Endodermal cell (in vitro differentiated cells): Measurements from ENCODE around the gene FBLN5. TPM values are rescaled to one million over a fixed set of nuclear protein-coding genes. Genes with fewer than 3 reads are reported as not detected.

Experiments used
- DNase-seq: peaks from one replicate; pipeline ENCODE4 v3.0.0-alpha.2; 2017
- H3K27ac ChIP-seq: 2 replicates; pipeline ENCODE4 v1.5.1; 2013; ENCODE audit warnings: mild to moderate bottlenecking, low read depth, low read length, moderate library complexity
- H3K27me3 ChIP-seq: 2 replicates; pipeline ENCODE4 v1.6.1; 2013; ENCODE audit warnings: mild to moderate bottlenecking, low read length, moderate library complexity; ENCODE audit not compliant: insufficient read depth, control insufficient read depth, poor library complexity, severe bottlenecking
- H3K36me3 ChIP-seq: 2 replicates; pipeline ENCODE4 v1.7.0; 2013; ENCODE audit warnings: mild to moderate bottlenecking, low read length, moderate library complexity; ENCODE audit not compliant: control insufficient read depth, insufficient read depth
- H3K4me1 ChIP-seq: one replicate; pipeline ENCODE4 v1.7.0; 2013; ENCODE audit warnings: low read length; ENCODE audit not compliant: control insufficient read depth, insufficient read depth
- H3K4me3 ChIP-seq: 2 replicates; pipeline ENCODE4 v1.5.1; 2013; ENCODE audit warnings: mild to moderate bottlenecking, low read length, moderate library complexity
- H3K9ac ChIP-seq: 2 replicates; pipeline ENCODE4 v1.6.1; 2013; ENCODE audit warnings: mild to moderate bottlenecking, low read length, moderate library complexity; ENCODE audit not compliant: poor library complexity, severe bottlenecking; ENCODE audit errors: extremely low read depth
- H3K9me3 ChIP-seq: 2 replicates; pipeline ENCODE4 v1.6.1; 2013; ENCODE audit warnings: mild to moderate bottlenecking, low read length, moderate library complexity; ENCODE audit not compliant: control insufficient read depth
- H3K27ac Mint-ChIP-seq: 2 replicates; pipeline ENCODE4 v1.8.0; 2020; ENCODE audit warnings: mixed read lengths
- H3K27me3 Mint-ChIP-seq: 2 replicates; pipeline ENCODE4 v1.8.0; 2021; ENCODE audit warnings: mild to moderate bottlenecking, mixed read lengths; ENCODE audit not compliant: insufficient read depth
- H3K36me3 Mint-ChIP-seq: 2 replicates; pipeline ENCODE4 v1.8.0; 2020; ENCODE audit warnings: low read depth, mixed read lengths
- H3K4me1 Mint-ChIP-seq: 2 replicates; pipeline ENCODE4 v1.8.0; 2020; ENCODE audit warnings: mixed read lengths
- H3K4me3 Mint-ChIP-seq: 2 replicates; pipeline ENCODE4 v1.8.0; 2020; ENCODE audit warnings: mild to moderate bottlenecking, moderate library complexity, mixed read lengths
- H3K9me3 Mint-ChIP-seq: 2 replicates; pipeline ENCODE4 v1.8.0; 2020; ENCODE audit warnings: mild to moderate bottlenecking, mixed read lengths
- whole genome bisulfite sequencing, 2 experiments: methylation state at CpG; one replicate each; pipeline versions ENCODE4 v1.1.5 to v1.1.7; 2013; ENCODE audit warnings: missing lambda C conversion rate in 2 of 2, mixed read lengths in 1 of 2; ENCODE audit not compliant: insufficient coverage in 1 of 2, insufficient read length in 1 of 2; 5-methylcytosine and 5-hydroxymethylcytosine counted together
- total RNA-seq, 2 donors: library from RNA; stranded (reverse); fragmentation: NEBNext Ultra II Directional in 1 of 2; extraction: Animal tissue kit (Norgen Biotek cat#: 25700) in 1 of 2; gene quantifications; 2 replicates in 1 of 2; 3 replicates in 1 of 2; pipeline ENCODE4 v1.2.1, GENCODE V29; 2021
- TF ChIP-seq, protein P1 (sequence below): fragments of 200-600 bp; sonication (generic); conservative IDR thresholded peaks from 2 replicates; pipeline ENCODE4 v1.5.0; 2021; ENCODE audit warnings: antibody characterized with exemption, mild to moderate bottlenecking

The FBLN5 gene
- total RNA-seq, 2 donors from 2014 or later: 4.0 to 4.8 TPM

DNA sequence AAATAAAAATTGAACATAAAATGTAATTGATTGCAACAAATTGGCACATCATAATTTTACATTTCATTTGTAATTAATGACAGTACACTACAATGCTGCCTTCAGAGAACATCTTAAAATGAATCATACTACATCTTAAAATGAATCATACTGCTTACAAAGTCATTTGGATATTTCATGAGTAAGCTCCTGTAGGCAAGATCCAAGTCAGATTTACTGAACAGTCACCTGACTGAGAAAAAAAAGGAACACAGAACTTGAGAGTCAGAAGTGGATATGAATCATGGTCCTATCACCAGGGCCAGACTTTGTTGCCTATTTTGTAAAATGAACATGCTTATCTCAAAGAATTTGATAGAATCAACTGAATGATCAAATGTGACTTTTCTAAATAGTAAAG, 32.7 kb upstream of the FBLN5 start:
- no peaks in the 10 kb centered on the region for H3K9me3 Mint-ChIP-seq
- Histone ChIP-seq H3K9me3 (no peaks in the 10 kb centered on the region), H3K4me3 (no peak overlapping the region), H3K27ac (no peak overlapping the region), H3K36me3 (peaks cover 12% of the 10 kb centered on the region), H3K4me1 (no peaks in the 10 kb centered on the region), H3K9ac (no peak overlapping the region), H3K27me3 (no peaks in the 10 kb centered on the region)
- H3K27me3 Mint-ChIP-seq: no peaks in the 10 kb centered on the region
- H3K36me3 Mint-ChIP-seq: peaks cover 45% of the 10 kb centered on the region
- TF ChIP-seq, protein P1, sequence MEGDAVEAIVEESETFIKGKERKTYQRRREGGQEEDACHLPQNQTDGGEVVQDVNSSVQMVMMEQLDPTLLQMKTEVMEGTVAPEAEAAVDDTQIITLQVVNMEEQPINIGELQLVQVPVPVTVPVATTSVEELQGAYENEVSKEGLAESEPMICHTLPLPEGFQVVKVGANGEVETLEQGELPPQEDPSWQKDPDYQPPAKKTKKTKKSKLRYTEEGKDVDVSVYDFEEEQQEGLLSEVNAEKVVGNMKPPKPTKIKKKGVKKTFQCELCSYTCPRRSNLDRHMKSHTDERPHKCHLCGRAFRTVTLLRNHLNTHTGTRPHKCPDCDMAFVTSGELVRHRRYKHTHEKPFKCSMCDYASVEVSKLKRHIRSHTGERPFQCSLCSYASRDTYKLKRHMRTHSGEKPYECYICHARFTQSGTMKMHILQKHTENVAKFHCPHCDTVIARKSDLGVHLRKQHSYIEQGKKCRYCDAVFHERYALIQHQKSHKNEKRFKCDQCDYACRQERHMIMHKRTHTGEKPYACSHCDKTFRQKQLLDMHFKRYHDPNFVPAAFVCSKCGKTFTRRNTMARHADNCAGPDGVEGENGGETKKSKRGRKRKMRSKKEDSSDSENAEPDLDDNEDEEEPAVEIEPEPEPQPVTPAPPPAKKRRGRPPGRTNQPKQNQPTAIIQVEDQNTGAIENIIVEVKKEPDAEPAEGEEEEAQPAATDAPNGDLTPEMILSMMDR: no peak
- no peak overlapping the region for H3K4me3 Mint-ChIP-seq
- H3K4me1 Mint-ChIP-seq: no peaks in the 10 kb centered on the region
- no peak overlapping the region for H3K27ac Mint-ChIP-seq
- no peak for DNase-seq

DNA sequence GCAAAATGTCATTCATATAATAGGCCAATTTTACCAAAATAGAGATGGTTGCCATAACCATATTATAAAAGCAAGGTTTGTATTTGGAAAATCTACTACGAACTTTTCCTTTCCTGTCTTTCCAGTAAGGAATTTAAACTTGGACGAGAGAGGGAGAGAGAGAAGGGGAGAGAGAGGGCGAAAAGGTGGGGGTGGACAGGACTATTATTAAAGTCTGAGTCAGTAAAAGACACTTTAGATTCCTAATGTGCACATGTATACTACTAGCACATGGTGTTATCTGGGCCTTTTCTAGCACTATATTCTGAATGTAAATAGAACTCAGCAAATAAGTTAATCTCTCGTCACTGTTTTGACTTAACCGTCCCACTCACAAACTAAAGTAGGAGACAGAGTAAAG, 30.4 kb upstream of the FBLN5 start:
- H3K9me3 ChIP-seq: no peaks in the 10 kb centered on the region
- H3K4me3 ChIP-seq: no peak overlapping the region
- H3K36me3 ChIP-seq: peaks cover 20% of the 10 kb centered on the region
- TF ChIP-seq, protein P1: no peak
- no peaks in the 10 kb centered on the region for H3K27me3 ChIP-seq
- no peaks in the 10 kb centered on the region for H3K4me1 ChIP-seq
- DNase-seq: no peak
- Mint-ChIP-seq H3K4me3 (no peak overlapping the region), H3K27ac (no peak overlapping the region), H3K4me1 (no peaks in the 10 kb centered on the region), H3K36me3 (peaks cover 41% of the 10 kb centered on the region), H3K9me3 (no peaks in the 10 kb centered on the region), H3K27me3 (no peaks in the 10 kb centered on the region)
- WGBS, 2 experiments: 97% methylated on average over 5 of the region's 5 CpGs; no CpG with 5 or more reads in 1 of the 2 experiments
- H3K27ac ChIP-seq: no peak overlapping the region
- H3K9ac ChIP-seq: no peak overlapping the region

DNA sequence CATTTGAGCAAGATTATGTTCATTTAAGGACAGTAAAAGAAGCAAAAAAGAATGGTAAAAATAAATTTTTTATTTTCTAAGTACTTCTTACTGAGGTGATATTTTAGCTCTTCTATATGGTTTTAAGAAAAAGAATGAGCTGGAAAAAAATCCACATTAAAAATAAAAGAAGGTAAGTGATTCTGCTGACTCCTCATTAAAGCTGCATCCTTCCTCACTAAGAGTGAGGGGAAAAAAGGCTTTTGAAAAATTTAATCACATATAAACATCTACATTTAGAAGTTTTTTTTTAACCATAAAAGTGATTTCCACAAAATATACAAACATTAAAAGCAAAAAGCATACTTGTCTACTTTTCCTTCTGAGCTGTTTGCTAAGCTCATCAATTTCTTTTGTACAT, 28.3 kb upstream of the FBLN5 start:
- no peak overlapping the region for H3K27ac ChIP-seq
- peaks cover 30% of the 10 kb centered on the region for H3K36me3 ChIP-seq
- Mint-ChIP-seq H3K4me3 (no peak overlapping the region), H3K27ac (no peak overlapping the region), H3K36me3 (peaks cover 36% of the 10 kb centered on the region), H3K4me1 (no peaks in the 10 kb centered on the region), H3K9me3 (no peaks in the 10 kb centered on the region), H3K27me3 (no peaks in the 10 kb centered on the region)
- no peaks in the 10 kb centered on the region for H3K9me3 ChIP-seq
- no peak overlapping the region for H3K9ac ChIP-seq
- no peaks in the 10 kb centered on the region for H3K27me3 ChIP-seq
- no peak for DNase-seq
- TF ChIP-seq, protein P1: no peak
- no peaks in the 10 kb centered on the region for H3K4me1 ChIP-seq
- H3K4me3 ChIP-seq: no peak overlapping the region
